ENCODE data around the gene RCAN2.
"Not testable (repeated sequence)": the region's sequence is repeated elsewhere in the genome, so short reads cannot be mapped to it uniquely, and the experiment has no call there.

The RCAN2 gene

GRCh38 chr6:46352541-46353268 is 138.5 kb downstream of the RCAN2 start:
- no peak for FAIRE-seq
- TF ChIP-seq CTCF (IDR thresholded peaks at IDR 0.05; ENCODE audit: insufficient read depth, missing control alignments): no peak
- DNase-seq (ENCODE audit: insufficient read length, low spot score): no peak

- TF ChIP-seq CTCF (IDR thresholded peaks at IDR 0.05; ENCODE audit: insufficient read depth, missing control alignments): no peak
- no peak for DNase-seq (ENCODE audit: insufficient read length, low spot score)
- FAIRE-seq: no peak
Measured at GRCh38 chr6:46350714-46351113, 140.5 kb downstream of the RCAN2 start.

GRCh38 chr6:46347669-46348068 is 143.6 kb downstream of the RCAN2 start:
- no peak for FAIRE-seq
- no peak for DNase-seq (ENCODE audit: insufficient read length, low spot score)
- no peak for TF ChIP-seq CTCF (IDR thresholded peaks at IDR 0.05; ENCODE audit: insufficient read depth, missing control alignments)

GRCh38 chr6:46340246-46340645 is 151.0 kb downstream of the RCAN2 start:
- TF ChIP-seq CTCF (IDR thresholded peaks at IDR 0.05; ENCODE audit: insufficient read depth, missing control alignments): no peak
- no peak for DNase-seq (ENCODE audit: insufficient read length, low spot score)
- FAIRE-seq: no peak

GRCh38 chr6:46338131-46338530 is 153.1 kb downstream of the RCAN2 start:
- DNase-seq (ENCODE audit: insufficient read length, low spot score) (no peak), FAIRE-seq (no peak)
- TF ChIP-seq CTCF (IDR thresholded peaks at IDR 0.05; ENCODE audit: insufficient read depth, missing control alignments): no peak

GRCh38 chr6:46334442-46334841 is 156.8 kb downstream of the RCAN2 start:
- TF ChIP-seq CTCF (IDR thresholded peaks at IDR 0.05; ENCODE audit: insufficient read depth, missing control alignments): no peak
- no peak for DNase-seq (ENCODE audit: insufficient read length, low spot score)
- no peak for FAIRE-seq

GRCh38 chr6:46333481-46333880 is 157.8 kb downstream of the RCAN2 start:
- no peak for DNase-seq (ENCODE audit: insufficient read length, low spot score)
- TF ChIP-seq CTCF (IDR thresholded peaks at IDR 0.05; ENCODE audit: insufficient read depth, missing control alignments): no peak
- FAIRE-seq: no peak

GRCh38 chr6:46332448-46332847 is 158.8 kb downstream of the RCAN2 start:
- not testable (repeated sequence) for FAIRE-seq; DNase-seq (ENCODE audit: insufficient read length, low spot score)
